ENCODE measurements around the gene CAMP.

DNA sequence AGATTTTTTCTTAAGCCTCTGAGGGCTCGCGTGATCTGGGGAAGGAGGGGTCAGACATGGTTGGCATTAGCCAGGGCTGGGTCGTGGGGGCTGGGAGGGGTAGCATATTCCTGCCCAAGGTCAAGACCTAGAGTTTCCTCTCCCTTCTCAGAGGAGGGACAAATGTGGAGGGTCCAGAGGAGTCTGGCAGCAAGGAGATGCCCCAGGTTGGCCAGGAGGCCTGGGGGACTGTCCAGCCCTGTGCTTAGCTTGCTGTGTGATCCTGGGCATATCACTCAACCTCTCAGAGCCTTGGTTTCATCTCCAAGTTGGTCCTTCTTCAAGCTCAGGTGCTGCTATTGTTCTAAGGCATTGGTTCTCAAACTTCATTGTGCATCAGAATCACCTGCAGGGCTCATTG is 9.1 kb upstream of the CAMP start:
- TF ChIP-seq, protein P1, sequence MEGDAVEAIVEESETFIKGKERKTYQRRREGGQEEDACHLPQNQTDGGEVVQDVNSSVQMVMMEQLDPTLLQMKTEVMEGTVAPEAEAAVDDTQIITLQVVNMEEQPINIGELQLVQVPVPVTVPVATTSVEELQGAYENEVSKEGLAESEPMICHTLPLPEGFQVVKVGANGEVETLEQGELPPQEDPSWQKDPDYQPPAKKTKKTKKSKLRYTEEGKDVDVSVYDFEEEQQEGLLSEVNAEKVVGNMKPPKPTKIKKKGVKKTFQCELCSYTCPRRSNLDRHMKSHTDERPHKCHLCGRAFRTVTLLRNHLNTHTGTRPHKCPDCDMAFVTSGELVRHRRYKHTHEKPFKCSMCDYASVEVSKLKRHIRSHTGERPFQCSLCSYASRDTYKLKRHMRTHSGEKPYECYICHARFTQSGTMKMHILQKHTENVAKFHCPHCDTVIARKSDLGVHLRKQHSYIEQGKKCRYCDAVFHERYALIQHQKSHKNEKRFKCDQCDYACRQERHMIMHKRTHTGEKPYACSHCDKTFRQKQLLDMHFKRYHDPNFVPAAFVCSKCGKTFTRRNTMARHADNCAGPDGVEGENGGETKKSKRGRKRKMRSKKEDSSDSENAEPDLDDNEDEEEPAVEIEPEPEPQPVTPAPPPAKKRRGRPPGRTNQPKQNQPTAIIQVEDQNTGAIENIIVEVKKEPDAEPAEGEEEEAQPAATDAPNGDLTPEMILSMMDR (conservative IDR thresholded peaks at IDR 0.05; ENCODE audit: low read length): no peak
- TF ChIP-seq EZH2phosphoT487 (IDR thresholded peaks at IDR 0.05; ENCODE audit: borderline replicate concordance): no peak
